HCT116 (cell line): ENCODE results near the gene CRISP3. TPM values are rescaled to one million over a fixed set of nuclear protein-coding genes. Genes with fewer than 3 reads are reported as not detected.

Experiments used
- ATAC-seq: fragments of 200-7000 bp; cut with Tn5 transposase; 2 replicates; pipeline ENCODE4 v1.9.1; 2020; ENCODE audit warnings: mild to moderate bottlenecking, moderate library complexity
- BruUV-seq: library from RNA; stranded (reverse); fragments of 400-500 nt; replicated peaks from 2 replicates; lab custom pipeline; 2021; lab: Mats Ljungman, UMichigan
- CTCF ChIA-PET: fragments of 300-600 bp; sonication (Branson Sonifier 250); formaldehyde crosslinking; loops from one replicate; lab custom pipeline; 2021; ENCODE audit warnings: antibody characterized with exemption; lab: Charles Lee
- POLR2A ChIA-PET: fragments of 300-600, 350-600 bp; sonication (Branson Sonifier 250); formaldehyde crosslinking; loops from one replicate; lab custom pipeline; 2021; ENCODE audit warnings: antibody characterized with exemption; lab: Charles Lee
- RAD21 ChIA-PET, 2 experiments: fragments of 300-600 bp; sonication (Branson Sonifier 250); formaldehyde crosslinking; loops; one replicate each; lab custom pipeline; 2023; ENCODE audit warnings: low total read pairs in 2 of 2; ENCODE audit not compliant: uncharacterized antibody in 2 of 2, unreplicated experiment in 2 of 2, low non-redundant PET in 1 of 2; lab: Charles Lee
- DNase-seq: peaks from one replicate; pipeline ENCODE4 v3.0.0-alpha.2; 2010; ENCODE audit warnings: low read depth, low spot score
- H2AFZ ChIP-seq: fragments of 200-600 bp; shearing (Covaris generic), sonication (generic); 2 replicates; pipeline ENCODE4 v1.6.1; 2017; ENCODE audit warnings: low read depth, mixed run types, mixed read lengths, antibody characterized with exemption, low read length; ENCODE audit not compliant: poor library complexity, severe bottlenecking
- H3K27ac ChIP-seq: 2 replicates; pipeline ENCODE4 v1.5.1; 2012; ENCODE audit warnings: low read depth, low read length
- H3K27me3 ChIP-seq: fragments of 200-600 bp; sonication (generic); 2 replicates; pipeline ENCODE4 v1.6.1; 2016; ENCODE audit warnings: mixed run types, low read length, mixed read lengths; ENCODE audit not compliant: insufficient read depth
- H3K36me3 ChIP-seq, 2 experiments: fragments of 200-500 bp in 1 of 2; fragments of 200-600 bp in 1 of 2; sonication (Bioruptor generic) in 1 of 2; sonication (generic) in 1 of 2; 2 replicates each; pipeline versions ENCODE4 v1.5.1 to v1.6.1; 2014 to 2016; ENCODE audit warnings: low read length in 2 of 2, inconsistent platforms in 1 of 2, mixed read lengths in 1 of 2, mixed run types in 1 of 2; ENCODE audit not compliant: insufficient read depth in 2 of 2, control insufficient read depth in 1 of 2
- H3K4me1 ChIP-seq, 2 experiments: fragments of 200-600 bp in 1 of 2; sonication (generic) in 1 of 2; 2 replicates each; pipeline versions ENCODE4 v1.5.1 to v1.6.1; 2012 to 2017; ENCODE audit warnings: low read length in 2 of 2, inconsistent platforms in 1 of 2, mild to moderate bottlenecking in 1 of 2, mixed read lengths in 1 of 2, mixed run types in 1 of 2, moderate library complexity in 1 of 2; ENCODE audit not compliant: insufficient read depth in 2 of 2, control insufficient read depth in 1 of 2
- H3K4me2 ChIP-seq: fragments of 200-600 bp; sonication (generic); 2 replicates; pipeline ENCODE4 v1.6.1; 2017; ENCODE audit warnings: mixed run types, low read length, mixed read lengths
- H3K4me3 ChIP-seq, 2 experiments: fragments of 200-600 bp in 1 of 2; sonication (generic) in 1 of 2; replicated peaks in 1 of 2; 2 replicates each; pipeline ENCODE4 v1.5.1; 2011 to 2016; ENCODE audit warnings: low read length in 2 of 2, control low read depth in 1 of 2, low read depth in 1 of 2, mild to moderate bottlenecking in 1 of 2, mixed read lengths in 1 of 2, mixed run types in 1 of 2
- H3K79me2 ChIP-seq: fragments of 200-600 bp; sonication (generic); 2 replicates; pipeline ENCODE4 v1.6.1; 2017; ENCODE audit warnings: mild to moderate bottlenecking, mixed run types, low read length, moderate library complexity, mixed read lengths; ENCODE audit not compliant: insufficient read depth
- H3K9ac ChIP-seq: fragments of 200-600 bp; sonication (generic); 2 replicates; pipeline ENCODE4 v1.6.1; 2016; ENCODE audit warnings: low read length, mixed read lengths
- H3K9me2 ChIP-seq: fragments of 200-600 bp; sonication (generic), shearing (Covaris generic); 2 replicates; pipeline ENCODE4 v1.6.1; 2017; ENCODE audit warnings: mixed run types, mild to moderate bottlenecking, moderate library complexity; ENCODE audit not compliant: insufficient read depth
- H3K9me3 ChIP-seq, 2 experiments: fragments of 200-500 bp in 1 of 2; fragments of 200-600 bp in 1 of 2; sonication (Bioruptor generic) in 1 of 2; sonication (generic) in 1 of 2; 2 replicates each; pipeline ENCODE4 v1.6.1; 2014 to 2017; ENCODE audit warnings: low read length in 2 of 2, mixed read lengths in 2 of 2, inconsistent platforms in 1 of 2, low read depth in 1 of 2, mild to moderate bottlenecking in 1 of 2, mixed run types in 1 of 2, moderate library complexity in 1 of 2; ENCODE audit not compliant: control insufficient read depth in 1 of 2, insufficient read depth in 1 of 2
- H4K20me1 ChIP-seq: fragments of 200-600 bp; sonication (generic), shearing (Covaris generic); 2 replicates; pipeline ENCODE4 v1.6.1; 2017; ENCODE audit warnings: mixed run types, mild to moderate bottlenecking, moderate library complexity; ENCODE audit not compliant: insufficient read depth
- ATF3 ChIP-seq: IDR thresholded peaks from 2 replicates; pipeline ENCODE4 v1.6.1; 2012
- ELF1 ChIP-seq: IDR thresholded peaks from 2 replicates; pipeline ENCODE4 v1.6.1; 2012; ENCODE audit warnings: low read depth, borderline replicate concordance
- JUND ChIP-seq: IDR thresholded peaks from 2 replicates; pipeline ENCODE4 v1.6.1; 2012
- POLR2AphosphoS5 ChIP-seq: IDR thresholded peaks from 2 replicates; pipeline ENCODE4 v1.6.1; 2011; ENCODE audit warnings: mild to moderate bottlenecking, low read depth, low read length, moderate library complexity
- RAD21 ChIP-seq: IDR thresholded peaks from 2 replicates; pipeline ENCODE4 v1.6.1; 2012; ENCODE audit warnings: low read depth, mild to moderate bottlenecking
- intact Hi-C: fragments of 100-400 bp; cut with micrococcal nuclease; formaldehyde crosslinking; loops from 2 replicates; pipeline ENCODE4 v1.10.0; 2022
- total RNA-seq: library from RNA; stranded (reverse); gene quantifications from one replicate; pipeline ENCODE4 v1.2.1, GENCODE V29; 2021; ENCODE audit not compliant: unreplicated experiment

CRISP3 gene
- total RNA-seq, 1 experiment from 2014 or later, result not detected

DNA sequence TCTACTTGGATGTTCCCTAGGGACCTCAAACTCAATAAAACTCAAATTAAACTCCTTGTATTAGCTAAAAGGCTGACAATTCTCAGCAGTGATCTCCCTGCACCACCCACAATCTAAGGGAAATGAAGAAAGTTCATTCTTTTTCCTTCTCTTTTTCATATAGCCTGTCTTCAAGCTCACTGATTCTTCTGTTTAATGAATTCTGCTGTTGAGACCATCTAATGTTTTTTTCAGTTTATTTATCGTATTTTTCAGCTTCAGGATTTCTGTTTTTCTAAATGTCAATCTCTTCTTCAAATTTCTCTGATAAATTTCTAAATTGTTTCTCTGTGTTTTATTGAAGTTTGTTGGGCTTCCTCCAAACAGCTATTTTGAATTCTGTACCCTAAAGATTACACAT lies 50.7 kb downstream of the CRISP3 start (continued):
- TF ChIP-seq JUND (no peak), RAD21 (no peak)

DNA sequence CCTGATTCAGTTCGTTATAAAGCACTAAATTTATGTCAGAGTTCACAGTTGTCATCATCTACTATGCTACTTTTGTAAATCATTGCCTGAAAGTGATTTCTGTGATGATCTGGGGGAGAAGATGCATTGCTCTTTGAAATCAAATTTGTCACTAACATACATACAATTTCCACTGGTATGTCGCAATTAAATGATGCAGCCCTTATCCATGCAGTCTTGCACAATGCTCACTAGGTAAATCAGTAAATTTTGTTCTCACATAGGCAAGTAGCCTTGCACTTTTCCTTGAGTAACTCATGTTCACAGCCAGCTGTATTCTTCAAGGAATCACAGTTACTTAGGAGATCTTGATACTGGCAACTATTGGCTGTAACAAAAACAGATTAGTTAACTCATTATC lies 51.7 kb downstream of the CRISP3 start:
- Histone ChIP-seq H3K4me2 (no peak overlapping the region), H3K27ac (no peak overlapping the region), H3K9me2 (no peaks in the 10 kb centered on the region), H4K20me1 (no peaks in the 10 kb centered on the region; the same call in 1 of the 2 replicates), H3K4me3 (no peak overlapping the region), H3K9me3 (0 out of 4 replicates have a peak, but pooled peaks cover 0 to 4% of the 10 kb centered on the region in 2 experiments), H3K9ac (no peak overlapping the region), H3K4me1 (no peaks in the 10 kb centered on the region), H3K79me2 (no peaks in the 10 kb centered on the region), H3K36me3 (no peaks in the 10 kb centered on the region), H2AFZ (no peak overlapping the region), H3K27me3 (no peaks in the 10 kb centered on the region)
- intact Hi-C loops, result no loop called here
- CTCF ChIA-PET, result no interaction called here
- BruUV-seq, result no TSS peak
- no peak for ATAC-seq
- POLR2A ChIA-PET, result no interaction called here
- RAD21 ChIA-PET, result no interaction called here
- TF ChIP-seq ATF3 (no peak), ELF1 (no peak), POLR2AphosphoS5 (no peak)
- DNase-seq, result no peak

Other genes with a start within 250 kb of the CRISP3 start
- gene GLYATL3, start 244.5 kb downstream of the CRISP3 start, total RNA-seq, result not detected
- gene C6orf141, start 193.7 kb downstream of the CRISP3 start, total RNA-seq, result 31.6 TPM
- 0.57 TPM for gene RHAG, start 107.5 kb downstream of the CRISP3 start, total RNA-seq
- not detected for gene CRISP2, start 30.8 kb downstream of the CRISP3 start, total RNA-seq
- not detected for gene PGK2, start 42.9 kb upstream of the CRISP3 start, total RNA-seq
- gene CRISP1, start 122.1 kb upstream of the CRISP3 start, total RNA-seq, result not detected
- gene DEFB114, start 219.8 kb upstream of the CRISP3 start, total RNA-seq, result not detected
- not detected for gene DEFB113, start 225.2 kb upstream of the CRISP3 start, total RNA-seq